GM18505 (cell line): ENCODE results near the gene DNAJC18.
"Not testable (repeated sequence)": the region's sequence is repeated elsewhere in the genome, so short reads cannot be mapped to it uniquely, and the experiment has no call there.

ENCODE experiments used
- ATAC-seq: cut with Tn5 transposase; IDR thresholded peaks from one replicate; pipeline ENCODE4 v1.9.1; 2021; ENCODE audit not compliant: unreplicated experiment
- POLR2A ChIP-seq: IDR thresholded peaks from 4 replicates; pipeline ENCODE4 v1.6.1; 2011; ENCODE audit warnings: borderline replicate concordance; ENCODE audit not compliant: insufficient read depth, insufficient read length; ENCODE audit errors: extremely low read depth

The DNAJC18 gene

DNA sequence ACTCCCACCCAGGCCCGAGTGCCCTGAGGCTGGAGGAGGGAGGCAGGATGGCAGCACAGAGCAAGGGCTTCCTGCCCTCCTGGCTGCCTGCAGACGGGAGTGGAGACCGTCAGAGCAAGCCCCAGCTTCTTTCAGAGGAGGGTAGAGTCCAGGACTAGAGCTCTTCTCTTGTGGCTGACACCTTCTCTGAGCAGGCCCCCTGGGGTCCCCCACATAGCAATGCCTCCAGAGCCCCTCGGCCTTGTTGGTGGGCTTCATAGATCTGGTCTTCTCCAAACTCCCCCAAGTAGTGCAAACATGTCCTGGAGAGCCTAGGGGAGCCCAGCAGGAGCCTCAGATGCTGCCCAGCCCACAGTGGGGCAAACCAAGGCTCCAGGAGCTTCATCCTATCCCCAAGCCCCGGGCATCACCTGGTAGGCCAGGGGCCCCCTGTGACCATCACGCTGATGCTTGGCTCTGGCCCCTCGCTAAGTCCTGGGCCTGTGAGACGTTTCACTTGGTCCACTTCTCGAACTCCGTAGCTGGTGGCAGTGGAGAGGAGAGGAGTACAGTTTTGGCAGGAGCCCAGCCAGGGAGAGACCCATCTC is 51.6 kb downstream of the DNAJC18 start:
- peak; percentile 17 for TF ChIP-seq POLR2A
- no peak for ATAC-seq

DNA sequence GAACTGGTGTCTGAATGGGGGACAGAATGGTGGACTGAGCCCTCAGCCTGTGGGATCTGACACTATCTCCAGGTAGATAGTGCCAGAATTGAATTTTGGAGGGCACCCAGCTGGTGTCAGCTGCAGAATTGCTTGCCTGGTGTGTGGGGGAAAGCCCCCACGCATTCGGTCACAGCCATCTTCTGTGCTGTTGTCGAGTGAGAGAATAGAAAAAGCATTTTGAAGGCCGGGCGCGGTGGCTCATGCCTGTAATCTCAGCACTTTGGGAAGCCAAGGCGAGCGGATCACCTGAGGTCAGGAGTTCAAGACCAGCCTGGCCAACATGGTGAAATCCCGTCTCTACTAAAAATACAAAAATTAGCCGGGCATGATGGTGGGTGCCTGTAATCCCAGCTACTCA is 52.4 kb downstream of the DNAJC18 start:
- ATAC-seq = not testable (repeated sequence)

DNA sequence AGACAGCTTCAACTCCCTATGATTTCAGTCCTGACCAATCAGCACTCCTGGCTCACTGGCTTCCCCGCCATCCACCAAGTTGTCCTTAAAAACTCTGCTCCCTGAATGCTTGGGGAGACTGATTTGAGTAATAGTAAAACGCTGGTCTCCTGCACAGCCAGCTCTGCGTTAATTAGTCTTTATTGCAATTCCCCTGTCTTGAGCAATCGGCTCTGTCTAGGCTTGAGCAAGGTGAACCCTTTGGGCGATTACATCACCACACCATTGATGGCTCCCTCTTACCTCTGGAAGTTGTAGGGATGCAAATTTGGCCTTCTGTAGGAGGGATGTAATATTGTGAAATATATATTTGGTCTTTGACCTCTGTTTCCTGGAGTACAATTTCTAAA is 53.3 kb downstream of the DNAJC18 start:
- no peak for TF ChIP-seq POLR2A

DNA sequence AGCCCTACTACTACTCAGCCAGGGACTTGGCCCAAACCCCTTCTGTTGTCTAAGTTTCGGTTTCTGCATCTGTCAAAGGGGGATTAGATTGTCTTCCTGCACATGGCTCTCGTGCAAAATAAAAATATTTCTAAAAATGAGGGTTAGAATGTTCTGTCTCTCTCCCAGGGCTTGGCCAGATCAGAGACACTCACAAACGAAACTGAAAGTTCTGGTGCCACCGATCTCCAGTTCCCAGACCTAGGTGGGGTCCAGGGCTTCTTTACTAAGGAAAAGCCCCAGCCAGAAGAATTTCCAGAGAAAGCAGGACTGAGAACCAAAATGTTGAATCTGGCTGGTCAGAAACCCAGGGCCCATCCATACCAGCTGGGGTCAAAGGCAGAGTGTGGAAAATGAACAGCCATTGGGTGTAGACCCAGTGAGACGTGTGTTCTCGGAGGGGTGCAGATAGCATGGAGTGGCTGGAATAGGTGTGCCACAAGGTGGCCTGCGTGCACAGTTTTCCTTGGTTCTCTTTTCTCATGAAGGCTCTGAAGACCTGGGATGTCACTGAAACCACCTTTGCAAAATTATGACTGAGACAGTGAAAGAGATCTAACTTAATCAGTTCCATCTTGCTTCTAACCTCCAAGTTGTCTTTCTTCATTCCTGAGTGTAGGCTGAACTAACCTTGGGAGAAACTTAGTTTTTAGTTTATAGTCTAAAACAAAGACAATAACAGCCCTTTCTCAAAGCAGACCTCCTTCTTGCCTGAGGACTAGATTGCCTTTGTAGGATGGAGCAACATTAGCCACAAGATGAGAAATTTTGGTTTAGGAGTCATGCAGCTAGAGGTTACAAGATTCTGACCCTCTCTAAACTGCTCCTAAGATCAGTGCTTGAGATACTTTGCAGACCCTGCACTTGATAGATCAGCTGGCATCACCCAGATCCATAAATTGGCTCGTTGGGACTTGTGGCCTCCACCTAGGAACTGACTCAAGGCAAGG is 54.0 kb downstream of the DNAJC18 start:
- peak; percentile 49 for TF ChIP-seq POLR2A
- ATAC-seq = no peak

More for the DNA sequence above, 53.3 kb downstream of the DNAJC18 start:
- ATAC-seq = no peak

DNA sequence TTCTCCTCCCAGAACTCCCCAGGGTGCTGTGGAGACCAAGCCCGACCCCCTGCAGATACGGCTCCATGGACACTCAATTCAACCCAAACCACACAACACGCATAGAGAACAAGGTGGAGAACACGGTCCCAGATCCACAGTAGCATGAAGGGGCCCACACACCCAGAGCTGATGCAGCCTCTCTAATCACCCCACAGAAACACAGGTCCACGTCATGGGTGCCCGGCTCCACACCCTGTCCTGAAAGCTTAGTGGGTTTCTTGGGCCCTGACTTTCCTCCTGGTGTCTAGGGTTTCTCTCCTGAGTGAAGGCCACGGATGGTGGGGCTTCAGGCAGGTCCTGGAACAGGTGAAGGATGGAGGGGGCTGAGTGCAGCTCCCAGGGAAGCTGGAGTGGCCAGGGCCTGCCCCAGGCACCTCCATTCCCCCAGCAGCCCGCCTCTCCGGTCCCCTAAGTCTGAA is 54.7 kb downstream of the DNAJC18 start:
- TF ChIP-seq POLR2A = no peak
- ATAC-seq = no peak

DNA sequence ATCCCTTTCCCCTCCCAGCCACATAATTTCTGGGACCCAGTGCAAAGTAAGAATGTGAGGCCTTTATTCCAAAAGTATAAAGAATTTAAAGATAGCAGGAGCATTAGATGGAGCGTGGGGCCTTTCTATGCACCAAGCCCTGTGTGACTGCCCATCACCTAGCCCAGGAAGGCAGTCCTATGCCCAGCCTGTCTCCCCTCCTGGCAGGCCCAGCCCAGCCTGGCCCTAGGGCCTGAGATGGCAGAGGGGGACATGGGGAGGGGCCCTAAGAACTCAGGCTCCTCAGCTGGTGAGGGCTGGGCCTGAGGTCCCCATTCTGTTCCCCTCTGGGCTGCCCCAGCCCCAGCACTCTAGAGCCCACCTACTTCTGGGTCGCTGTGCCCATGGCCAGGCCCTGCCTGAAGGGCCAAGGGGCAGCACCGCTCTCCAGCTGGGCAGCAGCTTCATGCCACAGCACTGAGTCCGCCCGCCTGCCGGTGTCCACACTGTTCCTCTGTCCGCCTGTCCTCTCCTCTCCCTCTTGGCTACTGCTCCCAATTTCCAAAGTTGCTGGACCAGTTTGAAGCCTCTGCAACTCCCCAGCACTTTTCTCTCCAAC is 55.2 kb downstream of the DNAJC18 start:
- ATAC-seq = no peak
- TF ChIP-seq POLR2A = peak; percentile 38

DNA sequence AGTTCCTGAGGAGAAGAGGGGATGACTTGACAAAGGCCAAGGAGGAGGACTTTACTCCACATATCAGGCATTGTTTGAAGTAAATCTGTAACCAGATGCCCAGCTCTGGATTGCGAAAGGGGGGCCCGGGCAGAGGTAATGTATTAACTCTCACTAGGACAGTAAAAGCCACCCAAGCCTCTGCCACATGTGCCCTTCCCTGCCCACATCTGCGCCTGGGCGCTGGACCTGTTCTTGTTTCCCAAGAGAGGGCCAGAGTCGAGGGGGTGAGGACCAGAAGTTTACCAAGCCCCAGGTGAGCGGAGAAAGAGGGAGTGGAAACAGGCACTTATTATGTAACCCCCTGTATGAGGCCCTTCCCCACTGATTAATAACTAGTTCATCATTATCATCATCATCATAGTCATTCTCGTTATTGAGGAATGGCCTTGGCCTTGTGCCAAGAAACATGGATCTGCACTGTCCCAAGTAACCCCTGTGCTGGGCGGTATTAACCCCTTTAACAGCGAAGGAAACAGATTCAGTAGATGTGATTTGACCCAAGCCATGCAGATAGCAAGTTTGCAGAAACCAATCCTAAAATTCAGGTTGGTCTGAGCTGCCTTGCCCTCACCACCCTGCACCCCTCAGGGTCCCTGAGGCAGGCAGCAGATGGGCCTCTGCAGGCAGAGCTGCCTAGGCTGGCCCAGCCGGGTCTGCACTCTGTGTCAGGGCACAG is 55.9 kb downstream of the DNAJC18 start, which contains the start of gene SLC23A1:
Gene SLC23A1 (minus strand): TSS at position 23 of the 718 bp plus-strand sequence. CDS start 44 bp downstream, outside the sequence.
- ATAC-seq = no peak
- no peak for TF ChIP-seq POLR2A

DNA sequence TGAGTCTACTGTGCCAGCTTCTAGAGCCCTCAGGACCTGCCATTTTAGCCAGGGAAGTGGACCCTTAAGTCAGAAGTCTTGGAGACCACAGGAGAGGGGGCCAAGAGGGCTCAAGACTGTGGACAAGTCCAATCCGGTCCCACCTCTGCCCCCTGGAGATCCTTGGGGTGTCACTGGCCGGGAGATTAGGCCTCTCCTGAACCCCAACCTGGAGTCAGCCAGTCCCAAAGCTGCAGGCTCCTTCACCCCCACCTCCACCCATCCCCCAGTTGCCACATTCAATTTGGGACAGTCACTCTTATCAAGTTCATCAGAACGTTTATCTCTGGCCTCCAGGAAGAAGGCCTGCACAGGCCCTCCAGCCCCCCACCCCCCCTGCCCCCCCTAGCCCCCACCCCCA is 56.5 kb downstream of the DNAJC18 start:
- ATAC-seq = no peak
- no peak for TF ChIP-seq POLR2A

DNA sequence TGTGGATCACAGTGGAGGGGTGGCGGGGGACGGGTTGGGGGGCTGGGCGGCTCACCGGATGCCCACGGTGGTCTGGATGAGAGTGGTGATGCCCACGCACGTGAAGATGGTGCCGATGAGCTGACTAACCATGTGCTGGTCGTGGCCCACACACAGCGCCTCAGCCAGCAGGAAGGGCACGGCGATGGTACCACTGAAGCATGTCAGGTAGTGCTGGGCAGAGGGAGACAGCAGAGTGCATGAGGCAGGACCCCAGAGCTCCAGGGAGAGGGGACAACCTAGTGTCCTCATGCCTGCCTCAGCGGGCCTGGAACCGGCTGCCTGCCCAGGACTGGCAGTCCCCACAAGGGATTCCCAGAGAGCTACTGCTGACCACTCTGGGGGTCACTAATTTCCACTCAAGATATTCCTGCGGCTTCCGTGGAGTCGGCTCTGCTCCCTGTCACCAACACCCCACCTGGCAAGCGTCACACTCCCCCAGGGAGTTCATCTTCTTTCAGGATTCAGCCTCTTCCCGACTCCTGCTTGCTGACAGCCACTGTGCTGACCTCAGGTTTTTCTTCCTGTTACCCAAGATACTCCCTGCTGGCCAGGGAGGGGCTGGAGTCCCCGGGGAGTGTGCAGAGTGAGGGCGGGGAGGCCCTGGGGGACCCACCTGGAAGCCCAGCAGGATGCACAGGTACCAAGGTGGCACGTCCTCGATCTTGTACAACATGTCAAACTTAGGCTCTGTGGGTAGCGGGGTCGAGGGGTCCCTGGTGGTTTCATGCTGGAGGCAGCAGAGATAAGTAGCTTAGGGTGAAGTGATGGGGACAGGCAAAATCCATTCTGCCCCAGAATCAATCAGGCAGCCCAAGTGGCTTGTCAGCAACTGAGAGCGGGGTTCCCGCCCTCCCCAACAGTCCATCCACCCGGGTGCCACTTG is 57.2 kb downstream of the DNAJC18 start:
- ATAC-seq = no peak
- TF ChIP-seq POLR2A = no peak

DNA sequence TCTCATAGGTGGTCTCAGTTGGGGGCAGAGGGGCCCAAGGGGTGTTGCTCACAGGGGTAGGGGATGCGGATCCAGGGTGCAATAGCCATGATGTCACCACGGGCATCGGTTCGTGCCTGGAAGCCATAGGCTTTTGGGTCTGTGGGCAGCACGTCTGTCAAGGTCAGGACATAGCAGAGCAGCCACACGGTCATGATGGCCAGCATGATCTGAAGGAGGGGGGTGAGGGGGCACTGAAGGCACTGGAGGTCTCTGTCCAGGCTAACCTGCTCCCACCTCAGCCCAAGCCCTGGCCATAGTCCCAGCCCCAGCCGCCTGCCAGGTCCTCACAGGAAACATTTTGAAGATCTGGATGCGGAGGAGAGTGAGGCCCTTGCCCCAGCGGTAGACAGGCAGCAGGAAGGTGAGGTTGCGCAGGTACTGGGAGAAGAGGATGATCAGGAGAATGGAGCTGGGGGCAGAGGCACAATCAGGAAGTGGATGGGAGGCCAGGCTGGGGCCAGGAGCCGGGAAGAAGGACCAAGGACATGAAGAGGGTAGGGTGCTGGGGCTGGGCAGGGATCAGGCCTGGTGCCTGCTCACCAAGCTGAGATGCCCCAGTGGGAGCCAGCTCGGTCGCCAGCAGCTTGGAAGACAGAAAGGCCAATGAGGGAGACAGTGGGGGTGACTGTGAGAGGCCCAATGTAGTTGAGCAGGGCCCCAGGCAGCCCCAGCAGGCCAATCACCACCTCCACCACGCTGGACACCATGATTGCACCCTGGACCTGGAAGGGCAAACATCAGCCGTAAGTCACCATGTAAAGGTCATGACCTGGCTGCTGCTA is 59.5 kb downstream of the DNAJC18 start:
- ATAC-seq = no peak
- TF ChIP-seq POLR2A = no peak

DNA sequence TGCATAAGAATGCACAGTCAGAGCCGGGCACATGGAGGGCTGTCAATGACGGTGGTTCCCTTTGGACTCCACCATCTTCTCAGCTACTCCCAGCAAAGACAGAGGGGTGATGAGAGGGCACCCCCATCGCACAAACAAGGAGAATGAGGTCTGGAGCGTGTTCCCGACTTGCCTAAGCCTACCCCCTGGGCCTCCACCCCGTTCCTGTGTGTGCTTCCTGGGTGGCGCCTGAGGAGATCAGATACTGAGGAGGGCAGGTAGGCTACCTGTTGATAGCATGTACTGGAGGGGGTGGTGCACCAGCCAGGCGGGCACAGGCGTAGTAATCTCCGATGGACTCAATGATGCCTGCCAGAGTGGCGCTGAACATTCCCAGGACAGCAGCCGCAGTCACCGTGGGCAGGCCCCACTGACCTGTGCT is 60.4 kb downstream of the DNAJC18 start:
- ATAC-seq = no peak
- no peak for TF ChIP-seq POLR2A
